AG04450 (cell line): ENCODE measurements around the gene RPL35. TPM values are rescaled to one million over a fixed set of nuclear protein-coding genes. Genes with fewer than 3 reads are reported as not detected.
"Not testable (repeated sequence)": the region's sequence is repeated elsewhere in the genome, so short reads cannot be mapped to it uniquely, and the experiment has no call there.

ENCODE experiments used
- CTCF ChIA-PET: fragments of 300-600, 350-600 bp; formaldehyde crosslinking; extraction: SDS; loops from one replicate; lab custom pipeline; 2022; ENCODE audit warnings: antibody characterized with exemption, inconsistent platforms; lab: Charles Lee
- POLR2A ChIA-PET: fragments of 350-600 bp; formaldehyde crosslinking; extraction: SDS; loops from one replicate; lab custom pipeline; 2021; ENCODE audit warnings: antibody characterized with exemption, inconsistent platforms; lab: Yijun Ruan, JAX
- DNase-seq: peaks from one replicate; pipeline ENCODE4 v3.0.0-alpha.2; 2011; ENCODE audit warnings: low read depth, low spot score
- H3K27ac ChIP-seq: one replicate; pipeline ENCODE4 v1.5.1; 2012; ENCODE audit warnings: low read depth, low read length, control low read depth
- H3K27me3 ChIP-seq: one replicate; pipeline ENCODE4 v1.6.0; 2012; ENCODE audit warnings: low read length; ENCODE audit not compliant: control insufficient read depth, insufficient read depth
- H3K4me3 ChIP-seq: 2 replicates; pipeline ENCODE4 v1.5.1; 2011; ENCODE audit warnings: mild to moderate bottlenecking, low read depth, low read length, control low read depth
- H3K9me3 ChIP-seq: 2 replicates; pipeline ENCODE4 v1.5.1; 2012; ENCODE audit warnings: low read length; ENCODE audit not compliant: control insufficient read depth, insufficient read depth
- CTCF ChIP-seq: IDR thresholded peaks from 2 replicates; pipeline ENCODE4 v1.5.1; 2011; ENCODE audit warnings: low read depth, low read length, control low read depth, inconsistent platforms
- polyA plus RNA-seq: library from polyadenylated mRNA; depleted of rRNA; stranded (reverse); fragments of >200 nt; gene quantifications from 2 replicates; pipeline ENCODE4 v1.2.3, GENCODE V29; 2011

The RPL35 gene
- polyA plus RNA-seq, 1 experiment = 2,283 TPM

GRCh38 chr9:124852829-124853531 is 8.8 kb downstream of the RPL35 start, which contains the start of gene WDR38:
Gene WDR38 (plus strand): TSS chr9:124853460. CDS start chr9:124853532, 72 bp downstream.
- peak within 1 kb of the TSS; percentile 61 for H3K4me3 ChIP-seq
- peaks cover 3% of the 10 kb centered on the region for H3K27me3 ChIP-seq
- ChIA-PET POLR2A (interaction anchor here (0.6 to 2.9 kb wide), 9 partner anchors 11 to 409 kb away, joined by 3 to 12 read pairs (median 3); partner anchors contain the start of genes GAPVD1 and NR6A1), CTCF (interaction anchor here (0.6 to 13.2 kb wide), 37 partner anchors 9 to 523 kb away, joined by 3 to 674 read pairs (median 4); partner anchors contain the start of genes ARPC5L, NR6A1, OLFML2A and RPL35)
- no peak within 1 kb of the TSS for H3K27ac ChIP-seq
- TF ChIP-seq CTCF = peak; percentile 82
- no peak for DNase-seq
- no peaks in the 10 kb centered on the region; the same call in 1 of the 2 replicates for H3K9me3 ChIP-seq

GRCh38 chr9:124852121-124852828 is 9.5 kb downstream of the RPL35 start:
- peak overlapping the region; percentile 61; the same call in 1 of the 2 replicates for H3K4me3 ChIP-seq
- TF ChIP-seq CTCF = no peak
- no peak overlapping the region for H3K27ac ChIP-seq
- peaks cover 3% of the 10 kb centered on the region for H3K27me3 ChIP-seq
- no peak for DNase-seq
- ChIA-PET POLR2A (interaction anchor here (0.6 to 2.9 kb wide), 8 partner anchors 10 to 409 kb away, joined by 3 to 12 read pairs (median 3); partner anchors contain the start of genes GAPVD1 and NR6A1), CTCF (interaction anchor here (0.6 to 13.2 kb wide), 29 partner anchors 10 to 523 kb away, joined by 3 to 674 read pairs (median 5); partner anchors contain the start of genes ARPC5L, NR6A1, OLFML2A and RPL35)
- no peaks in the 10 kb centered on the region for H3K9me3 ChIP-seq

DNA sequence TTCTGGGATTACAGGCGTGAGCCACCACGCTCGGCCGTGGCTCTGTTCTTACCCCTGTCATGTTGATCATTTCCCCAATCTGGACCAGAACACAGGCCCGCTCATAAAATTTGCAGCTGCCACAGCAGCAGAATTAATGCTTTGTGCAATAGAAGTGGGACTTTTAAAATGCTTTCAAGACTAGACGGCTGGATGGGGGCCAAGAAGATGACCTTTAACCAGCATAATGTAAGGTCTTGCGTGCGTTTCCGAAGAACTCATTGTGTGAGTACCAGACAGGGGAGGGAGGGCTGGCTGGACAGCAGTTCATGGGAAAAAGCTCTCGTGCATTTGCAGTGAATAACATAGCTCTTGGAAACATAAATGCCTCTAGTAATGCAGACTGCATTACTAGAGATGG is 12.0 kb downstream of the RPL35 start:
- ChIA-PET POLR2A (interaction anchor here (1.1 to 1.3 kb wide), 2 partner anchors 38 to 70 kb away, joined by 3 to 17 read pairs; no protein-coding TSS in a partner anchor), CTCF (interaction anchor here (13.2 kb wide), 1 partner anchor 76 kb away, joined by 674 read pairs; the partner anchor contains the start of genes NR6A1 and OLFML2A)
- Histone ChIP-seq H3K9me3 (no peaks in the 10 kb centered on the region), H3K4me3 (no peak overlapping the region), H3K27me3 (peaks cover 3% of the 10 kb centered on the region), H3K27ac (no peak overlapping the region)
- DNase-seq = peak; percentile 56
- no peak for TF ChIP-seq CTCF

DNA sequence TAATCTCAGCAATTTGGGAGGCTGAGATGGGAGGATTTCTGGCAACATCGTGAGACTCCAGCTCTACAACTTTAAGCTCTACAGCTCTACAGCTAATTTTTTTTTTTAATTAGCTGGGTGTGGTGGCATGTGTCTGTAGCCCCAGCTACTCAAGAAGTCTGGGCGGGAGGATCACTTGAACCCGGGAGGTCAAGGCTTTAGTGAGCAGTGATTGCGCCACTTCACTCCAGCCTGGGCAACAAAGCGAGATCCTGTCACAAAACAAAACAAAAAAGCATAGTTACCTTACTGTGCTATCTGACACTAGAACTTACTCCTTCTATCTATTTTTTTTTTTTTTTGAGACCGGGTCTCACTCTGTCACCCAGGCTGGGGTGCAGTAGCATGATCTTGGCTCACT is 14.8 kb downstream of the RPL35 start:
- no peak for DNase-seq

GRCh38 chr9:124846467-124846866 is 15.3 kb downstream of the RPL35 start:
- H3K4me3 ChIP-seq, H3K27ac ChIP-seq, H3K9me3 ChIP-seq, DNase-seq, H3K27me3 ChIP-seq, POLR2A ChIA-PET: not testable (repeated sequence)
- CTCF ChIA-PET = interaction anchor here (13.2 kb wide), 1 partner anchor 72 kb away, joined by 674 read pairs; the partner anchor contains the start of genes NR6A1 and OLFML2A

More for the DNA sequence above, 14.8 kb downstream of the RPL35 start:
- no peak for TF ChIP-seq CTCF
- H3K9me3 ChIP-seq = no peaks in the 10 kb centered on the region
- H3K27ac ChIP-seq = no peak overlapping the region
- no peak overlapping the region for H3K4me3 ChIP-seq
- CTCF ChIA-PET = interaction anchor here (13.2 kb wide), 1 partner anchor 73 kb away, joined by 674 read pairs; the partner anchor contains the start of genes NR6A1 and OLFML2A
- POLR2A ChIA-PET = no interaction called here
- peaks cover 3% of the 10 kb centered on the region for H3K27me3 ChIP-seq
